Activated CD4-positive, alpha-beta T cell treated with anti-CD3 and anti-CD28 coated beads, Interleukin-2, amount 50 U/mL, for 16 hours (primary cell): ENCODE data around the gene SSBP3.
"Not testable (repeated sequence)": the region's sequence is repeated elsewhere in the genome, so short reads cannot be mapped to it uniquely, and the experiment has no call there.

ENCODE experiments used
- DNase-seq: peaks from one replicate; pipeline ENCODE4 v3.0.0-alpha.2; 2020

Gene SSBP3

GRCh38 chr1:54391450-54392209, 14.6 kb downstream of the SSBP3 start:
- DNase-seq, result no peak

GRCh38 chr1:54390655-54391054, 15.5 kb downstream of the SSBP3 start:
- DNase-seq, result no peak

DNA sequence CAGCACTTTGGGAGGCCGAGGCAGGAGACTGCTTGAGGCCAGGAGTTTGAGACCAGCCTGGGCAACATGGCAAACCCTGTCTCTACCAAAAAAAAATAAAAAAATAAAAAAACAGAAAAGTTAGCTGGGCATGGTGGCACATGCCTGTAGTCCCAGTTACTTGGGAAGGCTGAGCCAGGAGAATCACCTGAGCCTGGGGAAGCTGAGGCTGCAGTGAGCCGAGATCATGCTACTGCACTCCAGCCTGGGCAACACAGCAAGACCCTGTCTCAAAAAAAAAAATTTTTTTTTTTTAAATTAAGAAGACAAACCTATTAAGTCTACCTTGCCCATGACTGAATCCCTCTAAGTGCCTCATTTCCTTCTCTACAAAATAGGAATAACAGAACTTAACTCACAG, 16.6 kb downstream of the SSBP3 start:
- not testable (repeated sequence) for DNase-seq

DNA sequence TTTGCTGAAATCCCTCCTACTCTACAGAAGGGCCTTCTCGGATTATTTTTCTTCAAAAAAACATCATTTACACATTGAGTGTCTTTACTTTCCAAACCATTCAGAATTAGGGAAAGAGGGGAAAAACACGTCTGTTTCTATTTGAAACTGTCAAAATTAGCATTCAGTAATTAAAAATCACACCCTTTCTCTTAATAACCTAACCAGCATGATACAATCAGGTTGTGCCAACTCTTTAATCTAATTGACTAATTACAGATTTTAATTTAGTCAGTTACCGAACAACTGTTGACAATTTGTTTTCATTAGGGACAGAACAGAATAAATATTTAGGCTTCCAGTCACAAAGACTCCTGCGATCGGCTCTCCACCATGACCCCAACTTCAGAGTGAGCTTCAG, 18.8 kb downstream of the SSBP3 start:
- no peak for DNase-seq

GRCh38 chr1:54385727-54386022, 20.5 kb downstream of the SSBP3 start:
- DNase-seq, result no peak

GRCh38 chr1:54384918-54385726, 21.1 kb downstream of the SSBP3 start:
- DNase-seq, result no peak

GRCh38 chr1:54384471-54384870, 21.7 kb downstream of the SSBP3 start:
- DNase-seq, result no peak

DNA sequence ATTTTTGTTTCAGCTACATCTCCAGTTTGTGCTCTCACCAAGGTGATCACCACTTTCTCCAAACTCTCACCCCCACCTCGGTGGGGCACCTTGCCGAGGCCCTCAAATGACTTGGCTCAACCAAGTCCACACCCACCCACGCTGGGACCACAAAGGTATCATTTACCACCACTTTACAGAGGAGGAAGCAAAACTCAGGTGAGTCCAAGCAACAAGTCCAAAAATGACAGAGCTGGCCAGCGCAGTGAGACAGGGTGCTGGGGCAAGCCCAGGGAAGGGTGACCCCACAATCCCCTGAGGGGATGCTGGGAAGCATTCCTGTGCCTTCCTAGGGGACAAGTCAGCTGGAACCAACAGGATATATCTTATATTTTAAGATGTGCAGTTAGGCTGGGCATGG, 24.7 kb downstream of the SSBP3 start:
- no peak for DNase-seq

GRCh38 chr1:54380290-54380882, 25.8 kb downstream of the SSBP3 start:
- peak; percentile 47 for DNase-seq

DNA sequence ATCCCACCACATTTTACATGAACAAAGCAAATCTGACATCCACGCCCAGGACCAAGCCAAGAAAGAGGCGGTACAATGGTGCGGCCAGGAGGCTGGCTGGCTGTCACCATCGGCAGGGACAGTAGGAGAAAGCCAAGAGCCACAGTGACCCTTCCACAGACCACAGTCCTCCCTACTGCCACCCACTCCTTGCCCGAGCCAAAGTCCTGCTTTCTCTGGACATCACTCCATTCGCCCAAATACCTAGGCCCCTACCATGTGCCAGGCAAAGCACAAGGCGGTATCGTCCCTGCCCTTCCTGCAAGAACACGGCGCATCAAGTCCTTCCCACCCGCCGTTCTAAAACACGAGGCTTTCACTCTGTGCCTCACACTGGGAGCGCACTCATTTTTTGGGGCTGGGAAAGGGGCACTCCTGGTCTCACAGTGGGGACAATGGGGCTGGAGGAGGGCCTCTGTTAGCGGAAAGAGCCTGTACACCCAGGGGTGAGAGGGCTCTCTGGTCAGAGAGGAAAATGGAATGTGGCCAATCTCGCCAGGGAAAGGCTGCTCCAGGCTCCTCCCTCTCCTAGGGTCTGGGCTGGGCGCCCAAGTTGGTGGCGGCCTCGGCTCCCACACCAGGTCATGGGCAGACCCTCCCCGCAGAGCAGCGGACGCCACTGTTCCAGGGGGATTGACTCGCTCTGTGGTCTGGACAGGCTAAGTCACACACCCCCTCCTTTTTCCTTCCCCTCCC, 26.5 kb downstream of the SSBP3 start:
- no peak for DNase-seq

DNA sequence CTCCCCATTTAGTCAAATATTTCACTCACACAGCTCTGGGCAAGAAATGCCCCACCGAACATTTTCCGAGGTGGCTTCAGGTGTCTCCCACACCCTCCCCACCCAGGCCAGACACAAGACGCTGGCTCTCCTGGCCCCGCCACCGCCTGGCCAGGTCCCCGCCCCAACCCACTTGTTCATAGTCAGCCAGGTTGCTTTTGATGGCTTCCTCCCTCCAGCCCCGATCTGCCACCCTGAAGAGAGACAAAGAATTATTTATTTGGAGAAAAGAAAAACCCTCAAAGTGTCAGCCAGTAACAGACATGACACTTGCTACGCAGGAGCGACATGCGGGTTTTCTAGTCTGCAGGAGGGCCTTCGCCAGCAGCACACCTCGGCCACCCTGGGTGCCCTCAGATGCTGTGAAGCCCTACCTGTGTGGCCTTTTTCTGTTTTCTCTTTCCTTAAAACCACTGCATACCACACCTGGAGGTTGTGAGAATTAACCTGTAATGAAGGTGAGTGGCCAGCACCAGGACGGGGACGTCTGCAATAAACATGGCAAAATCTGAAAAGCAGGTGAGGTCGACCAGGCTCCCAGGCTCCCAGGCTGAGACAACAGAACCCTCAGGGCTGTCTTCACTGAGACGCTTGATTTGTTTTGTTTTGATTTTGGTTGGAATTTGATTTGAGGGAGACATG, 27.2 kb downstream of the SSBP3 start:
- no peak for DNase-seq

- DNase-seq, result no peak
Observed at GRCh38 chr1:54378157-54378873, 27.9 kb downstream of the SSBP3 start.

DNA sequence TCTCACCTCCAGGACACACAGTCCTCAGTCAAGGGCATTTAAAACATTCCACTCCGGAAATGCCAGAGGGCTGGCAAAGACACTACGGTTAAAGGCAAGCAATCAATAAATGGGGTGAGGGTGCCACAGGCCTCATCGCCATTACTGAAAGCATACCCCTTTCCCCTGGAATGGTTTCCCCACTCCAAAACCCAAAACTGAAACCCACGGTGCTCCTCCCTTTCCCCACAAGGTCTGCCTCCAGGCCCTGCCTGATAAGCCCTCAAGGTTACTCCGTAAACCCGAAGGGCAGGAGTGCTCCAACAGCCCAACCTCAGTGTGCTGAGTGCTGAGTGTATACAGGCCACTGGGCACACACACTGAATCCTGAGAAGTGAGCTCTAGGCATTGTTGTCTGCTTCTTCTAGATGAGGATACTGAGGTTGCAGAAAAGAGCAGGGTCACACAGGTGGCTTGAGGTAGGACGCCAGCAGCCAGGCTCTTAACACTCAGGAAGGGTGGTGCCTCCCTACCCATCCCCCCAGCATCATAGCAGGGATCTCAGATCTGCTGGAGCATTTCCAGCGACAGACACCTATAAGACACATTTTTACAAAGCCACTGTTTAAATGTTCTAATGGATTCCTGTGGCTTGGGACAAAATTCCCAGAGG, 29.0 kb downstream of the SSBP3 start:
- DNase-seq, result no peak

DNA sequence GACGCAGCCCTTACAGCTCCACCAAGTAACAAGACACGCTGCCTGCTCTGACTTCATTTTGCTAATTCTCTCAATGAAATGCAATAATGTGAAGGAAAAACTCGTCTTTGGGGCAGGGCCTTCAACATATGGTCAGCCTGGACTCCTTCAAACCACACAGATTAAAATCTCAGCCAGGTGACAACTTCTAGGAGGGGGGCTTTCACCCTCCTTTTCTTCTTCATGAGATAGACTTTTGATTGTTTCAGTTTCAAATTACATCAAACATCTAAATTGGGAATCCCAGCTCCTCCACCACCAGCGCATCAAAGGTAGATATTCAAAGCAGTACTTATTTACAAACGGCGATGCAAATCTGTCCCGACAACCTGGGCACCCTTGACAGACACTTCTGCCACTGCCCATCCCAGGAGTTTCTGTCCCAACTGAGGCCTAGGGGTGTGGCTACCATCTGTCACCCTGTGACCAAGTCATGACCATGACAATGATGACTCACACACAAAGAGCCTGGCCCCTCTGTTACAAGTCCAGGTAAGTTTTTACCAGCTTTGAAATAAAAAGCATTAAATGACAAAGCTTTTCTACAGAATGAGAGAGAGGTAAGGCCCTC, 29.7 kb downstream of the SSBP3 start:
- DNase-seq, result peak; percentile 37

DNA sequence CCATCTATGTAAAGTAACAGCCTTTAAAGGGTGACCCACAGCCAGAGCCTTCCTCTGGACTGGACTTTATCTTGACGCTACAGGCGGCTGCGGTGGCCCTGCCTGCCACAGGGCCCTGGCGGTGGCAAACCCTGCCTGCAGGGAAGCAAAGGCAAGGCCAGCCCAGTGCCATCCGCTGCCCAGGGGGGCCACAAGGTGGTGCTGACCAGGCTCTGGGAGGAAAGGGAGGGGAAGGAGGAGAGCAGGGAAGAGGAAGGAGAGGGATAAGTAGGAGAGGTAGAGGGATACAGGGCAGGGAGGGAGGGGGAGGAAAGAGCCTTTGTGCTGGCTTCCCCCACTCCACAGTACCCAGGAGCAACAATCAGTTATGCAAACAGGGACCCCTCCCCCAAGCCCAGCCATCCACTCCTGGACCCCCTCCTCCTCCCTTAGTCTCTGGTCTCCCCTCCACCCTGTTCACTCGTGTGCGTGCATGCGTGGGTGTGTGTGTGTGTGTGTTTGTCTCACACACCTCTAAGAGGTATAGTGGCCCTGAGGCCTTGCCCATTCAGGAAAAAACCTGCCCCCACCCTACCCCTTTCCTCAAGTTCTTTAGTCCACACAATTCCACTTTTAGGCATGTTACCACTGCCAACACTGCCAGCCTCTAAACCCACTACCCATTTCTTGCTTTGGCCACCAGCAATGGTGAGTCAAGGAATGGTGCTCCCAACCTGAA, 30.3 kb downstream of the SSBP3 start:
- DNase-seq, result no peak

DNA sequence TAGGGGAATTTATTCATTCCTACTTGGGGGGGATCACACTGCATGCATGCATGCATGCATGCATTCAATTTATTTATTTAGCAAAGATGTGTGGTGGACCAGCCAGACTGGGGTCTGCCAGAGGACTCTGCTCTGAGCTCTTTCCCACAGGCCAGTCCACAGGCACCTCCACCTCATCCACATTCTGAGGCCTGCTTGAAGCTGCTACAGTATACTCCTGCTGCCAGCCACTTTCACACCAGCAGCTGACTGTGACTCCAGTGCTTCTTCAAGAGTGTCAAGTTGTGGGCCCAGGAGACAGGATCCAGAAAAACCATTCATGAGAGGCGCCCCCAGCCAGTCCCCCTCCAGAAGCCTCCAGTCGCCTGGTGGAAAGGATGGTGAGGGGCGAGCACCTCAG, 30.9 kb downstream of the SSBP3 start:
- DNase-seq, result no peak

GRCh38 chr1:54374766-54375165, 31.4 kb downstream of the SSBP3 start:
- DNase-seq, result no peak

DNA sequence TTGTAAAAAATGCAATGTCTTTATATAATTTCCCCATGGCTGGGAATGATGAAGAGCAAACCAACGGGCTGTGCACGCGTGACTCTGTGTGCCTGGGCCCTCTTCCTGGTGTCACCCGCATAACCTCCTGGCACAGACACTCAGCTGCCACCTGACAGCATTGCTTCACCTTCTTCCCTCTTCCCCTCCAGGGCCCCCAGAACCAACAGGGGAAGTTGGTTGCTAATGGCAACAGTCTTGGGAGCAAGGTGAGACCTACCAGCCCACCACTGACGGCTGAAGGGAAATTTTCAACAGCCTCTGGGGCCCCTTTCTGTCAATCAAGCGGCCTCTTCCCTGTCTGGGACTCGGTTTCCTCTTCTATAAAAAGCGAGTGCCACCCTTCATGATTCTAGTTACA, 33.2 kb downstream of the SSBP3 start:
- DNase-seq, result no peak

DNA sequence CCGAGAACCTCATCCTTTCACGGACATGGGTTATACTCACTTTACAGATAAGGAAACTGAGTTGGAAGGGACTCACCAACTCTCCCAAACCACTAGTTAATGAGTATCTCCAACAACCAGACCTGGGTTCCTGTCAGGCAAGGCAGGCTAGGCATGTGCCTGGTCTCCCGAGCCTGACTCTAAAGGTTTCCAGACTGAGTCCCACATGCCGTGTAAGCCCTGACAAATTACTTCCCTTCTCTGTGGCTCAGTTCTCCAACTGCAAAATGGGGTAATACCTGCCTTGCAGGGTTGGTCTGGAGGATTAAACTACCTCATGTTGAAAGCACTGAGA, 34.3 kb downstream of the SSBP3 start:
- DNase-seq, result no peak

DNA sequence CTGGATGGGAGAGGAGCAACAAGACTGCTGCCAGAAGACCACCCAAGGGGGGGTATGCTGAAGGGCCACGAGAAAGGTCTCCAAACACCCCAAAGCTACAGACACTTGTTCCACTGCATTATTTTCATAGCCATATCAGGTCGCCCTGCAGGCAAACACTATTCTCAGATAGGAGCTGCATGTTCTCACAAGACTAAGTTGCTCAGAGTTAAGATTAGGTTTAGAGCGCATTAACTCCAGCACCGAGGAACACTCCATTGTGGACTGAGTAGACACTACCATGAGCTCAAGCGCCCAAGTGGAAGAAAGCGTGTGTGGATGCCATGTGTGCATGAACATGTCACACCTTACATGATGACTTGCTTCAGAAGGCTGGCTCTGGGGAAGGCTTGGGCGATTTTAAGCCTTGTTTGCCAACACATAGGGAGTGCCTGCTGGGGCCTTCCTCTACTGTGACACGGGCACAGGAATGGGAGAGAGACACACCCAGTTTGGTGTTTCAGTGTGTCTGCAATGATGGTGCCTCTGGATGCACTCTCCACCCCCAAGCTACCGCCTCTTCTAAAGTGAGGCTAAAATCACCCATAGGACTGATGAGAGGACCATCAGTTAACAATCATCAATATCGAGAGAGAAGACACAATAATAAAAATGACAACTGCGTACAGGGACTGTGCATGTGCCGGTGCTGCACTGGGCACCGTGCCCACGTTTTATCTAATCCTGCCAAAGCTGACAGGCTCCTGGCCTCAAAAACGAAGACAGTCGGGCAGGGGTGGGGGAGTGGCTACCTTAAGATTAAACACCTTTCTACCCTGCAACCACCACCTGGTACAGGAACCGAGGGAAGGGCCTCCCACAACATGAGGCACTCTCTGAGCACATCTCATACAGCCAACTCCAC, 34.9 kb downstream of the SSBP3 start:
- DNase-seq, result no peak
